Measurements from ENCODE around the gene DUSP21.
"Not testable (repeated sequence)": the region's sequence is repeated elsewhere in the genome, so short reads cannot be mapped to it uniquely, and the experiment has no call there.

DUSP21 gene

GRCh38 chrX:44876086-44876485 lies 32.3 kb downstream of the DUSP21 start:
- no peak for DNase-seq (ENCODE audit: low spot score)

GRCh38 chrX:44876767-44877166 lies 32.9 kb downstream of the DUSP21 start:
- no peak for DNase-seq (ENCODE audit: low spot score)

- DNase-seq (ENCODE audit: low spot score), result no peak
Measured at GRCh38 chrX:44878780-44879179, 35.0 kb downstream of the DUSP21 start.

- DNase-seq (ENCODE audit: low spot score), result no peak
Measured at GRCh38 chrX:44881549-44881948, 37.7 kb downstream of the DUSP21 start.

GRCh38 chrX:44882635-44883034 lies 38.8 kb downstream of the DUSP21 start:
- DNase-seq (ENCODE audit: low spot score), result no peak

- no peak for DNase-seq (ENCODE audit: low spot score)
Measured at GRCh38 chrX:44884944-44885343, 41.1 kb downstream of the DUSP21 start.

GRCh38 chrX:44889824-44890223 lies 46.0 kb downstream of the DUSP21 start:
- no peak for DNase-seq (ENCODE audit: low spot score)

- DNase-seq (ENCODE audit: low spot score), result no peak
Measured at GRCh38 chrX:44890247-44890646, 46.4 kb downstream of the DUSP21 start.

- not testable (repeated sequence) for DNase-seq (ENCODE audit: low spot score)
Measured at GRCh38 chrX:44890687-44891086, 46.9 kb downstream of the DUSP21 start.

- DNase-seq (ENCODE audit: low spot score), result no peak
Measured at GRCh38 chrX:44891642-44892041, 47.8 kb downstream of the DUSP21 start.
